Measurements from ENCODE around the gene PRCD.
"Not testable (repeated sequence)": the region's sequence is repeated elsewhere in the genome, so short reads cannot be mapped to it uniquely, and the experiment has no call there.

The PRCD gene

GRCh38 chr17:76558198-76559095 lies 18.6 kb downstream of the PRCD start:
- peak; percentile 7 for DNase-seq

DNA sequence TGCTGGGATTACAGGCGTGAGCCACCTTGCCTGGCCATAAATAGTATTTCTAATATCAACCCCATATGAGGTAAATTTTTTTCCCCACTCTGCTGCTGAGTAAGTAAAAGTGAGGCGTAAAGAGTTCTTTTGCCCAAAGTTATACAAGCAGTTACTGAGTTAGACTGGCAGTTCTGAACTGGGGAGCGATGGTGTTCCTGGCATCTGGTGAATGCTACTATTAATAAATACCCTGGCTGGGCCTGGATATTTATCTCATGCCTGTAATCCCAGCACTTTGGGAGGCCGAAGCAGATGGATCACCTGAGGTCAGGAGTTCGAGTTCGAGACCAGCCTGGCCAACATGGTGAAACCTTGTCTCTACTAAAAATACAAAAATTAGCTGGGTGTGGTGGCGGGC lies 19.6 kb downstream of the PRCD start:
- DNase-seq: not testable (repeated sequence)

DNA sequence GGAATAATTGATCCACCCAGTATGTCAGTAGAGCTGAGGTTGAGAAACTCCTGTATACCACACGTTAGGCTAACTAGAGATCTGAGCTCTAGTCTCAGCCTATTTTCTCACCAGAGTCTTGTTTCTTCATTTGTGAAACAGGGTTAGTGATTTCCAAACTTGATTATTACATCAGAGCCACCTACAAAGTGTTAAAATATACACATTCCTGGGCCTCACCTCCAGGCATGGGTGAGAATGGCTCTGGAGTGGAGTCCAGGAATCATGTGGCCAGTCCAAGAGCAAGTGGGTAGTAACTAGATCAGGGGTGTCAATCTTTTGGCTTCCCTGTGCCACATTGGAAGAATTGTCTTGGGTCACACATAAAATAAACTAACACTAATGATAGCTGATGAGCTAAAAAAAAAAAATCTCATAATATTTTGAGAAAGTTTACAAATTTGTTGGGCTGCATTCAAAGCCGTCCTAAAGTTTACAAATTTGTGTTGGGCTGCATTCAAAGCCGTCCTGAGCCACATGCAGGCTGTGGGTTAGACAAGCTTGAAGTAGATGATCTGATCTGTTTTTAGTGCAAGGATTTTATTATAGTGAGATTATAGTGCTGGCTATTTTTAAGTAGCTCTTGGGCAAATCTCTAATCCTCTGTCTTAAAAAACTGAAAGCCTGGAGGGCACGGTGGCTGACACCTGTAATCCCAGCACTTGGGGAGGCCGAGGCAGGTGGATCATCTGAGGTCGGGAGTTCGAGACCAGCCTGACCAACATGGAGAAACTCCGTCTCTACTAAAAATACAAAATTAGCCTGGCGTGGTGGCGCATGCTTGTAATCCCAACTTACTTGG lies 20.4 kb downstream of the PRCD start:
- no peak for DNase-seq

GRCh38 chr17:76560877-76561221 lies 21.0 kb downstream of the PRCD start:
- DNase-seq: no peak

- DNase-seq: no peak
Observed at GRCh38 chr17:76561332-76561731, 21.5 kb downstream of the PRCD start.

- no peak for DNase-seq
Observed at GRCh38 chr17:76561799-76562268, 22.0 kb downstream of the PRCD start.

- DNase-seq: no peak
Observed at GRCh38 chr17:76562734-76563148, 22.9 kb downstream of the PRCD start.

DNA sequence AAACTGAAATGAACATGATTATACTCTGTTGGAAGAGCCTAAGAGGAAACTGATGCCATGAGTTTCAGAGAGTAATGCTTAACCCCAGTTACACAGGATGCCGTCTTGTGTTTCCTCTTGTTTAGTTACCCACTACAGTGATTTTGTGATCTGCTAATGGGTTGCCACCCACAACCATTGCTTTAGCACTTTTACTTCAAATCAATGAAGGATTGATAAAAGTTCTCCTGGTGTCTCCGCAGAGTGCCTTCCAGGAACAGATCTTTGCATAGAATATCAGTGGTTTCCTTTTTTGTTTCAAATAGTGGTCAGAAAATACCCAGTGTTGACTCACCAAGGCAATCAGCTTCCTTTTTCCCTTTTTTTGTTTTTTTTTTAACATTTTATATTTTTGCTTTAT lies 23.5 kb downstream of the PRCD start:
- not testable (repeated sequence) for DNase-seq

DNA sequence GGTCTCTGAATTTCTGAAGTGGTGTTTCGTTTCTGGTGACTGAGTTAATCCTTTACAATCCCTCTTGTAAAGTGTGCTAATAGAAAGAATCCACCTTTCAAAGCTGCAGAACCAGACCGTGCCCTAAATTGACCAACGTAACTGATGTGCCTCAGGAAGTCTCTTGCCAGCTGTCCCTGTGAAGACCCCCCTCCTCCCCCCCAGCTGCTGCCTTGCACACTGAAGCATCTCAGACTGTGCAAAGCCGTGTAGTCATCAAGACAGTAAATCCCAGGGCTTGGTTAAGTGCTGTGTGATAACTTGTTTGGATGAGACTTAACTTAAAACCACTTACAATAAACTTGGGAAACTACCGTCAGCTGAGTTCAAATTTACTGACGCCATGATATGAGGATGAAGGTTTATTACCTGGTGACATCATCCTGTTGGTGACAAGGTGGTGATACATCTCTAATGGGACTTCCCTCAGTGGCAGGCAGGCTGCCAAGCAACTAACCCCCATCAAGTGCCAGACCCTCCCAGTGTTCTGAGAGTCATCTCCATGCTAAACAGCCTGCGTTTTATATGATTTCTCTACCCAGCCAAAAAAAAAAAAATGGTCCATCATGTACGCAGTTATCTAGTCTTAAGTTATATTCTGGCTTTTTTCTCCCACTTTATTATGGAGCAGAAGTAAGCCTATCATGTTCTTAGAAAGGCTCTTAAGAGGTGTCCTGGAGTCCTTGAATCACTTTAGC lies 25.3 kb downstream of the PRCD start:
- DNase-seq: not testable (repeated sequence)

- no peak for DNase-seq
Observed at GRCh38 chr17:76565728-76566612, 26.1 kb downstream of the PRCD start.

DNA sequence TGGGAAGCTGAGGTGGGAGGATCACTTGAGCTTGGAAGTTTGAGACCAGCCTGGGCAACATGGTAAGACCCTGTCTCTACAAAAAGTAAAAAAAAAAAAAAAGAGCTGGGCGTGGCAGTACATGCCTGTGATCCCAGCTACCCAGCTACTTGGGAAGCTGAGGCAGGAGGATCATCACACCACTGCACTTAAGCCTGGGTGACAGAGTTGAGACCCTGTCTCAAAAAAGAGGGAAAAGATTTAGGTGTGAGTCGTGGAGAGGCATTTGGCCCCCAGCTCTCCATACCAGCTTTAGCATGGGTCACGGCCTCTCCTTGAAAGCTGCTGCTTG lies 26.7 kb downstream of the PRCD start:
- DNase-seq: no peak

DNA sequence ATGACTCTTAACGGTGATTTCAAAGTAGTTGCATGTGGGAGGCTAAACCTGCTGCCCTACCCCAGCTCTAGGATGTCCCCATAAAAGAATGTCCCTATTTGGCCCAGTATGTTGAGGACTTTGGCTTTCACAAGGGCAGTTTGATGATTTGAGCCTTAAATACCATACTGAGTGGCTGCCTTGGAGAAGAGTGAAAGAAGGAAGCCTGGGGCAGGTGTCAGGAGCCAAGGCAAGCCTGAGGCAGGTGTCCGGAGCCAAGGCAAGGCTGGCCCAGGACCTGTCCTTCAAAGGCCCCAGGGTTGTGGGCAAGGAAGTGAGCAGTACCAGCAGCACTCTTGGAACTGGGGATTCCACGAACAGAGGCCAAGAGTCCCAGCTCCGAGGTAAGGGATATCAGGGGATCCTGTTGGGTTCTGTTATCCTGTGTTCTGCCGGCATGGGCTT lies 27.2 kb downstream of the PRCD start:
- no peak for DNase-seq

- no peak for DNase-seq
Observed at GRCh38 chr17:76567634-76568432, 28.0 kb downstream of the PRCD start.

DNA sequence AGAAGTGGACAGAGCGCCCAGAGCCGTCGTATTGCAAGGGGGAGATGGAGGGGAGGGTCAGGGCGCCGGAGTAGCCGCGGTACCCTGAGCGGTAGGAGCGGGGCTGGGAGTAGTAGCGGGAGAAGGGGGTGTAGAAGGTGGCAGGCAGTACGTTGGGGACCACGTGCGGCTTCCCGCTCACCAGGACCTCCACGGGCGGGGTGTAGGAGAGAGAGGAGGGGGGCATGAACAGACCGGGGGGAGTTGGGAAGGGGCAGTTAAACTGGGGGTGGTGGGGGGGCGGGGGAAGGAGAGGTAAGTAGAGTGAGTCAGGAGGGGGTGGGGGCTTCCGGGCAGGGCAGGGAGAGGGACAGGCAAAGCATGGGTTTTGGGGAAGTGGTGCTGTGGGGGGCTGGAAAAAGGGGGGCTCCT lies 29.0 kb downstream of the PRCD start:
- DNase-seq: no peak

DNA sequence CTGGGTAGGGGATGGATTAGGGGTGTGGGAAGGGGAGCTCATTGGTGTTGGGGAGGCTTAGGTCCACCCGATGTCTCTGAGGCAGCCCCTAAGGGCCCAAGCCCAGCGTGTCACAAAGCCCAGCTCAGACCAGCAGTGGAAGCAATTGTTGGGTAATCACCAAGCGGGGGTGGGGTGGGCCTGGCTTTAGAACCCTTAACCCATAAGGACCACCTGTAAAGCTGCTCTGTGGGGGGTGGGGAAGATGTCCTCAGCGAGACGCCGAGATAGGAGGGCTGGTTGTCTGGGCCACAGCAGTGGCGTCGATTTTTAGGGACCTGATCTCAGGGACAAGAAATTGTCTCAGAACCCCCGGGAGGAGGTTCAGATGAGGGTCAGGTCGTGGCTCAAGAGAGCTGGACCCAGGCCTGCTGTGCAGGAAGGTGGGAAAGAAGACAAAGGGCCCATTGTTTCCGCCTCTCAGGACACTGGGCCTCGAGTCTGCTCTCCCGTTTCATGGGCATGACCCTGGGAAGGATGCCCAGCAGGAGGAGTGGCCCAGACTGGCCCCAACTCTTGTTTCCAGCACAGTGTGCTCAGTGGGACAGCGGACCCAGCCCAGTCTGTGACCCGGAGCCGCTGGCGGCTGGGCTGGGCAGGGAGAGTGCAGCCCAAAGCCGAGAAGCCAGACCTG lies 29.9 kb downstream of the PRCD start:
- DNase-seq: no peak

DNA sequence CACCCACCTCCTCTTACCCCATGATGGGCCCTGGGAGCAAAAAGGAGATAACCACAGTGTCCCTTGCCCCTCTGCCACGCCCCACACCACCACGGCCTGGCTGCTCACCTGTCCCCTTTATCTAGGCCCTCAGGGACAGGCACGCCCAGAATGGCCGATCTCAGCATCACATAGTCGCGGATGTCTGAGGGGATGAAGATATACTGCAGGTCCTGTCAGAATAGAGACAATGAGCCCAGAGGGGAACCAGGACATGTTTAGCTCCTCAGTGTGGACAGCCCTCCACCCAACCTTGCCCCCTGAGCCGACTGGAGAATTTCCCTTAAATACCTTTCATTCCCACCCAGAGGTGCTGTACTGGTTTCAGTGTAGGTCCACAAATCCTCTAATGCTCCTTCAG lies 30.6 kb downstream of the PRCD start:
- DNase-seq: no peak

DNA sequence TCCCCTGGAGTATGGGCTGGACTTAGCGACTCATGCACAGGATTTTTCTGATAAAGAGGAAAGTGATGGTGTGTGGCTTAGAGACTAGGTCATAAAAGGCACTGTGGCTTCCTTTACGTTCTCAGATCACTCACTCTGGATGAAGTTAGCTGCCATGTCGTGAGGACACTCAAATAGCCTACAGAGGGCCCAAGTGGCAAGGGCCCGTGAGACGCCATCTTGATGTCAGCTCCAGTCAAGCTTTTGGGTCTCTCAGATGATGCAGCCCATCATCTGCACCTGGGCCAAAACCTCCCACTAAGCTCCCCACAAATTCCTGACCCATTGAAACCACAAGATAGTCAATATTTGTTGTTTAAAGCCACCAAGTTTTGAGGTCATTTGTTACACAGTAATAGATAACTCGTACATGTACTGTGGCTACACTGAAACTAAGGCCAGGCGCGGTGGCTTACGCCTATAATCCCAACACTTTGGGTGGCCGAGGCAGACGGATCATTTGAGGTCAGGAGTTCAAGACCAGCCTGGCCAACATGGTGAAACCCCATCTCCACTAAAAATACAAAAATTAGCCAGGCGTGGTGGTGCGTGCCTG lies 31.1 kb downstream of the PRCD start:
- DNase-seq: no peak

DNA sequence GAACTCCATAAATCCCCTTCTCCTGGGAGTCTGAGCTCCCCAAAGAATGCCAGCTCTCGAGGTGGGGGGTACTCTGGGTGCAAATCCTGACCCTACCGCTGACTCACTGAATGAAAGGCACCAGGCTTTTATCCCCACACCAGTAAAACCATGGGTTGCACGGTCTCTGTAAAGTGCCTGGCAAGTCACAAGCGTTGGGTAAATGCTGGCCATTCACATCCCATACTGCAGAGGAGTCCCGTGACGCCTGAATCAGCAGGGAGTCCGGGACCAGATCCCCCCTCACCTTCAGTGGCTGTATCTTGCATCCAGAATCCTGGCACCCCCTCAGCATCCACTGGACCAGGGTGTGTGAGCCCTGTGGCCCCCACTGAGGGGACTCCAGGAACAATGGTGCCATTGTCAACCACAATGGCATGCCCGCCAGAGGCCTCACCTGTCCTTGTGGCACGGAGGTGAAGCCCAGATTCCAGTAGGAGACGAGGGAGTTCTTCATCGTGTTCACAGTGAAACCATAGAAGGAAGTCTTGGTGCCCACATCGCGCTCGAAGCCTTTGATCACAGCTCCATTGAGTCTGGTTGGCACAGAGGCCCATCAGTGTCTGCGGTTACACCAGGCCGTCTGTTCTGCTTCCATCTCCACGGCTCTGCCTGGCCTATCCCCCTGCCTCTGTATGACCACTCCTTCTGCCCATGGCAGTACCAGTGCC lies 32.5 kb downstream of the PRCD start:
- no peak for DNase-seq

- DNase-seq: no peak
Observed at GRCh38 chr17:76573096-76573495, 33.3 kb downstream of the PRCD start.

- no peak for DNase-seq
Observed at GRCh38 chr17:76574166-76574565, 34.3 kb downstream of the PRCD start.
